NCI-H2081 (cell line): ENCODE data around the gene DRC7.
"Not testable (repeated sequence)": the region's sequence is repeated elsewhere in the genome, so short reads cannot be mapped to it uniquely, and the experiment has no call there.

ENCODE experiments used
- DNase-seq, 2 experiments: peaks; one replicate each; lab custom pipeline; 2025; lab: John Stamatoyannopoulos, UW

Gene DRC7

DNA sequence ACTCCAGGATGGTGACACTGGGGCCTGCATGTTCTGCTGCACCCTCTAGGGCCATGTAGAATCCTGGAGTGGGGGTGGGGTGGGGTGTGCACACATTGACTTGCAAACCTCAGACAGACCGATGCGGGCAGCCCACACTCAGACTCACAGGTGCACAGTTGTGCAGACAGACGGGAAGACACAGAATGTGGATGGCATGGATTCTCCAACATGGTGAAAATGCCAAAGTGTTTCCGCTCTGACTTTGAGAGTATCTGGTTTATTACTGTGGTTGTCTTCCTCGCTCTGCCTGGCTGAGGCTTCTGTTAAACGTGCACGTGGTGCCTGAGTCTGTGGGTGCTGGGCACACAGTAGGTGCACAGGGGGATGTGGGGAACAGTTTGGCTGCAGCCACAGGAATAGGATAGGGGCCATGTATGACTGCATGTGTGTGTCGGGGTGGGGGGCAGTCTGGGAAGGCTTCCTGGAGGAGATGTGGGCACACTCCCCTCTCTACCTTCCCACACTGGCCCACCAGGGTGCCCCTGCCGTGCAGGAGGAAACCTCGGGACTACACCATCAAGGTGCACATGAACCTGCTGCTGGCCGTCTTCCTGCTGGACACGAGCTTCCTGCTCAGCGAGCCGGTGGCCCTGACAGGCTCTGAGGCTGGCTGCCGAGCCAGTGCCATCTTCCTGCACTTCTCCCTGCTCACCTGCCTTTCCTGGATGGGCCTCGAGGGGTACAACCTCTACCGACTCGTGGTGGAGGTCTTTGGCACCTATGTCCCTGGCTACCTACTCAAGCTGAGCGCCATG is 35.5 kb upstream of the DRC7 start:
- no peak for DNase-seq

- DNase-seq, result no peak
Observed at GRCh38 chr16:57660715-57661463, 33.7 kb upstream of the DRC7 start.

DNA sequence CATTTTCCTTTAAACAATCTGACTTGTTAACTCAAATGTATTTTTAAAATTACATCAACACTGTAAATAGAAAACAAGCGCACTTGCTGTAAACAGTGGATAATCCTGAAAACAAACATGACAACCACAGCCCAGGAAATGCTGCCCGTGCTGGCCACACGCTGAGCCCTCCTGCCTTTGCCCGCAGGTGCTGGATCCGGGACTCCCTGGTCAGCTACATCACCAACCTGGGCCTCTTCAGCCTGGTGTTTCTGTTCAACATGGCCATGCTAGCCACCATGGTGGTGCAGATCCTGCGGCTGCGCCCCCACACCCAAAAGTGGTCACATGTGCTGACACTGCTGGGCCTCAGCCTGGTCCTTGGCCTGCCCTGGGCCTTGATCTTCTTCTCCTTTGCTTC is 33.1 kb upstream of the DRC7 start:
- DNase-seq, result no peak

DNA sequence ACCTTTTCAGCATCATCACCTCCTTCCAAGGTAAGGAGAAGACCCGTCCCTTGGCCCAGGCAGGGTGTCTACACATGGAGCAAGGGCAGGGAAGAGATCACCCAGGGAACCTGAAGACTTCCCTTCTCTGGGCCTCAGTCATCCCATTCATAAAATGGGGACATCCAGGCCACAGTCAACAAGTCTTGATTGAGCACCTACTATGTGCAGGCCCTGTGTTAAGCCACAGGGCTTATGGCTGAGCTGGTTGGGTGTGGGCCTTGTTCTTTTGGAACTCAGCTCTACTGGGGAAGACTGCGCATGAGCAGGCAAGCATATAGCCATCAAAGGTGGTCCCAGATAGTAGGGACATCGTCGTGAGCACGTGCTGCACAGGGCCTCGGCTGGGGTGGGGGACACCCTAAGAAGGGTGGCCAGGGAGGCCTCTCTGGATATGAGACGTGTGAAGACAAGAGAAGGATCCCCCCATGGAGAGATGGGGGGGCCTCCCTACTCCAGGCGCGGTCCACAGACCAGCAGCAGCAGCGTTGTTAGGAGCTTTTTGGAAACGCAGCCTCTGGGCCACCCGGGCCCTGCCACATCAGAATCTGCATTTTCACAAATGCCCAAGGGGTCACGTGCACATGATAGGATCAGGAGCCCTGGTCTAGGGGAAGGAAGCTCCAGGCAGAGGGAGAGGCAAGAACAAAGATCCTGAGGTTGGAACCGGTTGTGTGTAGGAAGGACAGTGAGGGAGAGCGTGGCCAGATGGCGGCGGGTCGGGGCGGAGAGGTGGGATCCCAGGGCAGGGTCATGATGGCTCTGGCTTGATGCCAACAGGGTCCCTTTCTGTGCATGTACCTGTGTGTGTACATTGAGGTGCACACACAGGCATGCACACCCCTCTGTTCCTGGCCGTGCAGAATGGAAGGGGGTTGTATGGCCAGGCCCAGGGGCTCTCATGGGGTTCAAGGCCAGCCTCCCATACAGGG is 32.4 kb upstream of the DRC7 start:
- no peak for DNase-seq

GRCh38 chr16:57663436-57663835 is 31.2 kb upstream of the DRC7 start:
- DNase-seq, result no peak

GRCh38 chr16:57663917-57664661 is 30.5 kb upstream of the DRC7 start:
- DNase-seq, result no peak

GRCh38 chr16:57664662-57665025 is 30.0 kb upstream of the DRC7 start:
- no peak for DNase-seq

GRCh38 chr16:57665541-57665940 is 29.1 kb upstream of the DRC7 start:
- DNase-seq, result no peak

GRCh38 chr16:57666353-57667047 is 28.1 kb upstream of the DRC7 start:
- DNase-seq, result no peak

DNA sequence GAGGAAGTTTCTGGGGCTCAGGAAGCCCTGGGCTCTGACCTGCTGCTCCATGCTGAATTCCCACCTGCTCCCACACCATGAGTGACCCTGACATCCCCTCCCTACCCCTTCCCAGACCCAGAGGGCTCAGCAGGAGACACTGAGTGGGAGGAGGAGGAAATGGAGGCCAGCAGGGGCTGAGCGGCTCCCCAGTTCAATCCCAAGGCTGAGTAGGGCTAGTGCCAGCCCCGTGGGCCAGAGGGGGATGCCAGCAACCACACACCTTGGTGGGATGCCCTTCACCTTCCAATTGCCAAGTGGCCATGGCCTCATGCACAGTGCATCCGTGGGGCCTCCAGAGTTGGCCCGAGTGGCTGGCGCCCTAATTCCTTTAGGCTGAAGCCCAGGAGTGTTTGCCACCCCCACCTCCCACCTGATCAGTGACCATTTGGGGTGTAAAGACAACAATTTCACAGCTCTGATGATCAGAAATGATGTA is 27.5 kb upstream of the DRC7 start:
- no peak for DNase-seq

DNA sequence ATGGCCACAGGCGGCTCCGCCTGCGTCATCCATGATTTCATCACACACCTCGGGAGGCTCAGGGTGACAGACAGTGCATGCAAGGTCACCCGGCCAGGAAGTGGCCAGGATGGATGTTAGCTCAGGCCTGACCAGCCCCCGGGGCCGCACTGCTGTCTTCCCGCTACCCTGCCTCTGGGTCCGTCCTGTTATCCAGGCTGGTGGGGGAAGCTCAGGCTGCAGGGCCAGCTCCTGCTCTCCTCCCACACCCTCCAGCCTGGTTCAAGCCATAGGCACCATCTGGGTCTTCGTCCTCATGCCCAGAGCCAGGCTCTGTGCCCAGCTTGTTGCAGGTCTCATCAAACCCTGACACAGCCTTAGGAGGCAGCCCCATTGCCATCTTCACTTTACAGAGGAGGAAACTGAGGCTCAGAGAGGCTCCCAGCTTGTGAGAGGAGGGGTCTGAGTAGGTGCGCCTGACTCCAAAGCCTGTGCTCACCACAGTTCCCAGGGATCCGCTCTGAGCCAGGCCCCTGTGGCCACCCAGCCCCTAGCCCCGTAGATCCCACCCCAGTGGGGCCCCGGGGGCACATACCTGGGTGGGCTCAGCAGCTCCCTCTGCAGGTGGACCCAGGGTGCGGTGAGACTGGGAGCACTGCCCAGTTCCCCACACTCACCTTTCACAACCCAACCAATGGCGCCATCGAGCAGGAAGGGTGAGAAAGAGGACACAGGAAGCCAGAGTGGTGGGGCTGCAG is 26.9 kb upstream of the DRC7 start:
- no peak for DNase-seq

- no peak for DNase-seq
Observed at GRCh38 chr16:57668263-57668571, 26.4 kb upstream of the DRC7 start, which contains the start of gene ADGRG3. ADGRG3 (plus strand) TSS chr16:57668306; CDS start chr16:57668348, 42 bp downstream.

DNA sequence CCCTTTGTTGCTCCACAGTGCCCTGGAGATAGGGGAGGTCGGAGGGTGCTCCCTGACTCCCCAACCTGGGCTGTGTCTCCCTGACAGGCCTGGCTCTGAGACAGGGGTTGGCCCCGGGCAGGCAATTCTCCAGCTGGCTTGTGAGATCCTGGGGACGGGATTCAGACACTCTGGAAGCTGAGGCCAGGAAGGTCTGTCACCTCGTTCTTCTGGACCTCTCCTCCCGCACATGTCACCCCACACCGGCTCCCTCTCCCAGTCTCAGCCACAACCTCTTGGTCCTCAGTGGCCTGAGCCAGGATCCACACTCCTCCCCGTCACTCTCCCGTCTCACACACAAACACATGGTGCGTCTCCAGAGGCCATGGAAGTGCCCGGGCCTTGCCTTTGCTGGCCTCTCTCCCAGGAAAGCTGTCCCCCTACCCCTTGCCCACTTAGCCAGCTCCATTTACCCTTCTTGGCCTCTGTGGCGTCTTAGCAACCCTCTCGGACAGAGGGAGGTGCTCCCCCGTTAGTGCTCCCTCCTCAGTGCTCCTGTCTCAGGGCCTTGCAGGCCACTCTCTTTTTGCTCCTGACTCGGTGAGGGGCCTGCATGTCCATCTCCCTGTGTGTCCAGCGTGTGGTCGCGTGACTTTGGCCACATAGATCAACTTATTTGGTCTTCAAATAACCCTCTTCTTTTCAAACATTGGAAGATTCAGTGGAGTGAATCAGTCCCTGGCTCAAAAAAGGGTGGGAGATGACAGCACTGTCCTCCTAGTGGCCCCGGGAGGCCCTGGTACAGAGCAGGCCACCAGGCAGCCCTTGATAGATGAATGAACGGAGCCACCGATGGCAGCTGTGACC is 25.8 kb upstream of the DRC7 start:
- no peak for DNase-seq

DNA sequence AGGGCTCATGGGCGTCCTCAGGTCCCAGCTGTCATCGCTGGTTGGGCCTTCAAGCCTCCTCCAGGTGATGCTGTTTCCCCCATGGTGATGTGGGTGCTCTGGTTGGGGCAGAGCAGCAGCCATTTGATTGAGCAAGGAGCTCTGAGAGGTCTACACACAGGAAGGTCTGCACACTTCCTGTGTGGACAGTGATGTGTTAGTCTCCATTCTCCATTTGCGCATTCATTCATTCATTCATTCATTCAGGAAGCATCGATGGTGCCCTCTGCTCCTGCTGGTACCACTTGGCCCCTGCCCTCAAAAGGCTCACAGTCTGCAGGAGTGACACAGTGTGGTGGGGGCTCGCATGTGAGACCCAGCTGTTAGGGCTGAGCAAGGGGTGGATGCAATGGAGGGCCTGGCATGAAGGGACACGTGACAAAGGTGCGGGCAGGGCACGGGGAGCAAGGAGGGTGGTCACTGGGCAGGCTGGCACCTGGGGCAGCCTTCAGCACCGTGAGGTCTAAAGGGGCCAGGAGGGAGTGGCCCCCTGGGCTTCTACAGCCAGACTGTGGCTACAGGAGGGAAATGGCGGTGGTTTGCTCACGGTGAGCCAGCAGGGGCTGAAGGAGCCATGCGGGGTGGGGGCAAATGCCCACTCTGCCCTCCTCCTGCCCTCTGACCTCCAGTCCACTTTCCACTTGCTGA is 25.0 kb upstream of the DRC7 start:
- no peak for DNase-seq

DNA sequence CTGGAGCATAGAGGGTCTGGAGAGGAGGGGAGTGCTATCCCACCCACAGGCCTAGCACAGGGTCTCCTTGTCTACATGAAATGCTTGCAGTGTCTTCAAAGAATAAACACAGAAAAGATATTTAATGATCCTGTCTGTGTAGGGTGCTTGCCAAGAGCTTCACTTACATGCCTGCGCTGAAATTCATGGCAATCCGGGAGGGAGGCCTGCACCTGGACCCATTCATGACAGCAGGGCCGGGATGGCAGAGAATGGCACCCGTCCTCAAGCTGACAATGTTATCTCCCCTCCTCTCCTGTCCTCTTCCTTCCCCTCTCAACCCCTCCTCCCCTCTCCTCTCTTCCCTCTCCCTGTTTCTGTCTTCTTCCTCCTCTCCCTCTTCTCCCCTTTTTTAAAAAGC is 24.4 kb upstream of the DRC7 start:
- no peak for DNase-seq

DNA sequence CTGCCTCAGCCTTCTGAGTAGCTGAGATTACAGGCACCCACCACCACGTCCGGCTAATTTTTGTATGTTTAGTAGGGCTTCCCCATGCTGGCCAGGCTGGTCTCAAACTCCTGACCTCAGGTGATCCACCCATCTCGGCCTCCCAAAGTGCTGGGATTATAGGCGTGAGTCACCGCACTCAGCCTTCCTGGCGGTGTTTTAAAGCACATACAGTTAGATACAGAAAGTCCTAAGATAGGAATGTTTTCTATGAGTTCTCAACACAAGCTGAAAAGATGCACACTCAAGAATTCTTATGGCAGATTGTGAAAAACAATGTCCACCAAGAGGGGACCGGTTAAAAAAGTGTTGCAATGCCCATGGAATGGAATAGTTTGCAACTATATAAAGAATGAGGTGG is 23.2 kb upstream of the DRC7 start:
- not testable (repeated sequence) for DNase-seq

- no peak for DNase-seq
Observed at GRCh38 chr16:57672416-57672815, 22.2 kb upstream of the DRC7 start.

- DNase-seq, result no peak
Observed at GRCh38 chr16:57672824-57673223, 21.8 kb upstream of the DRC7 start.
